Measurements from ENCODE around the gene PCED1B.

- no peak for TF ChIP-seq EZH2 (IDR thresholded peaks at IDR 0.05; ENCODE audit: low read length, missing control alignments)
- TF ChIP-seq, protein P1, sequence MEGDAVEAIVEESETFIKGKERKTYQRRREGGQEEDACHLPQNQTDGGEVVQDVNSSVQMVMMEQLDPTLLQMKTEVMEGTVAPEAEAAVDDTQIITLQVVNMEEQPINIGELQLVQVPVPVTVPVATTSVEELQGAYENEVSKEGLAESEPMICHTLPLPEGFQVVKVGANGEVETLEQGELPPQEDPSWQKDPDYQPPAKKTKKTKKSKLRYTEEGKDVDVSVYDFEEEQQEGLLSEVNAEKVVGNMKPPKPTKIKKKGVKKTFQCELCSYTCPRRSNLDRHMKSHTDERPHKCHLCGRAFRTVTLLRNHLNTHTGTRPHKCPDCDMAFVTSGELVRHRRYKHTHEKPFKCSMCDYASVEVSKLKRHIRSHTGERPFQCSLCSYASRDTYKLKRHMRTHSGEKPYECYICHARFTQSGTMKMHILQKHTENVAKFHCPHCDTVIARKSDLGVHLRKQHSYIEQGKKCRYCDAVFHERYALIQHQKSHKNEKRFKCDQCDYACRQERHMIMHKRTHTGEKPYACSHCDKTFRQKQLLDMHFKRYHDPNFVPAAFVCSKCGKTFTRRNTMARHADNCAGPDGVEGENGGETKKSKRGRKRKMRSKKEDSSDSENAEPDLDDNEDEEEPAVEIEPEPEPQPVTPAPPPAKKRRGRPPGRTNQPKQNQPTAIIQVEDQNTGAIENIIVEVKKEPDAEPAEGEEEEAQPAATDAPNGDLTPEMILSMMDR (conservative IDR thresholded peaks at IDR 0.05 in 1 of 2, IDR thresholded peaks at IDR 0.05 in 1 of 2; ENCODE audit: low read depth in 1 of 2, low read length in 2 of 2), result no peak
Observed at GRCh38 chr12:47207829-47208248, 128.4 kb downstream of the PCED1B start.

Measured in fibroblast of lung (primary cell).